Ureter (tissue), 1 donor: Measurements from ENCODE around the gene METRN. TPM values are rescaled to one million over a fixed set of nuclear protein-coding genes. Genes with fewer than 3 reads are reported as not detected.
"Not testable (repeated sequence)": the region's sequence is repeated elsewhere in the genome, so short reads cannot be mapped to it uniquely, and the experiment has no call there.

Experiments used
- DNase-seq: peaks from one replicate; pipeline ENCODE4 v3.0.0-alpha.2; 2020; ENCODE audit warnings: low spot score
- total RNA-seq: library from RNA; stranded (reverse); gene quantifications from one replicate; pipeline ENCODE4 v1.2.4, GENCODE V29; 2023
- donor health status: DM: yes; HTN: yes; CAD: no.

METRN gene
- total RNA-seq, 1 donor from 2014 or later, result 20.8 TPM

- DNase-seq, result no peak
These were observed 5.1 kb upstream of the METRN start for GRCh38 chr16:709566-710499.

- DNase-seq, result no peak
These were observed 4.3 kb upstream of the METRN start for GRCh38 chr16:710500-711075.

GRCh38 chr16:711084-711483 is 3.8 kb upstream of the METRN start:
- DNase-seq, result no peak

- DNase-seq, result no peak
These were observed 3.2 kb upstream of the METRN start for GRCh38 chr16:711548-712320.

- DNase-seq, result not testable (repeated sequence)
These were observed 2.1 kb upstream of the METRN start for GRCh38 chr16:712740-713250.

- no peak for DNase-seq
These were observed 839 bp upstream of the METRN start for GRCh38 chr16:714079-714478.

- no peak for DNase-seq
These were observed 720 bp downstream of the METRN start for GRCh38 chr16:715477-716199.

GRCh38 chr16:716200-716568 is 1.3 kb downstream of the METRN start:
- DNase-seq, result no peak

GRCh38 chr16:716768-717325 is 1.9 kb downstream of the METRN start:
- no peak for DNase-seq

- no peak for DNase-seq
These were observed 2.7 kb downstream of the METRN start for GRCh38 chr16:717450-718245.

- DNase-seq, result no peak
These were observed 3.5 kb downstream of the METRN start for GRCh38 chr16:718389-718788.

GRCh38 chr16:718922-719321 is 4.0 kb downstream of the METRN start:
- DNase-seq, result no peak

- no peak for DNase-seq
These were observed 5.0 kb downstream of the METRN start for GRCh38 chr16:719815-720446.

- no peak for DNase-seq
These were observed 5.6 kb downstream of the METRN start for GRCh38 chr16:720447-720989.

- DNase-seq, result peak; percentile 70
These were observed 6.3 kb downstream of the METRN start, which contains the start of gene ANTKMT for GRCh38 chr16:720990-721764. TSS of gene ANTKMT (plus strand) at chr16:721146. CDS start at chr16:721275, 129 bp downstream.

- DNase-seq, result no peak
These were observed 7.0 kb downstream of the METRN start for GRCh38 chr16:721765-722540.

- no peak for DNase-seq
These were observed 8.1 kb downstream of the METRN start for GRCh38 chr16:722835-723633.
